Mesendoderm (in vitro differentiated cells): ENCODE measurements around the gene CHRND.
A peak's percentile ranks its signal among the peaks of the same experiment; 100 is the strongest.

Experiments
- DNase-seq: peaks from one replicate; pipeline ENCODE4 v3.0.0; 2013
- H2AK5ac ChIP-seq: 2 replicates; pipeline ENCODE4 v1.6.1; 2013; ENCODE audit warnings: low read length, inconsistent platforms
- H2BK120ac ChIP-seq: 2 replicates; pipeline ENCODE4 v1.6.1; 2013; ENCODE audit warnings: low read depth, mild to moderate bottlenecking, low read length, moderate library complexity, mixed read lengths
- H2BK15ac ChIP-seq: replicated peaks from 2 replicates; pipeline ENCODE4 v1.6.1; 2013; ENCODE audit warnings: low read depth, mild to moderate bottlenecking, moderate library complexity
- H2BK5ac ChIP-seq: 2 replicates; pipeline ENCODE4 v1.6.1; 2013; ENCODE audit warnings: low read length, inconsistent platforms
- H3K18ac ChIP-seq: 2 replicates; pipeline ENCODE4 v1.6.1; 2013; ENCODE audit warnings: mild to moderate bottlenecking, low read length, mixed read lengths
- H3K23ac ChIP-seq: one replicate; pipeline ENCODE4 v1.6.1; 2013; ENCODE audit warnings: low read length
- H3K27ac ChIP-seq: 2 replicates; pipeline ENCODE4 v1.5.1; 2013; ENCODE audit warnings: low read depth, mild to moderate bottlenecking, inconsistent platforms, low read length, moderate library complexity
- H3K27me3 ChIP-seq: 2 replicates; pipeline ENCODE4 v1.6.1; 2013; ENCODE audit warnings: low read length, control low read depth, mild to moderate bottlenecking, inconsistent platforms; ENCODE audit not compliant: insufficient read depth, poor library complexity
- H3K36me3 ChIP-seq: 2 replicates; pipeline ENCODE4 v1.6.1; 2013; ENCODE audit warnings: low read length, inconsistent platforms; ENCODE audit not compliant: control insufficient read depth, insufficient read depth
- H3K4ac ChIP-seq: one replicate; pipeline ENCODE4 v1.6.1; 2013; ENCODE audit warnings: low read depth, mild to moderate bottlenecking, low read length, moderate library complexity
- H3K4me1 ChIP-seq: 2 replicates; pipeline ENCODE4 v1.6.1; 2013; ENCODE audit warnings: low read depth, low read length, inconsistent platforms; ENCODE audit not compliant: control insufficient read depth
- H3K4me2 ChIP-seq: 2 replicates; pipeline ENCODE4 v1.6.1; 2013; ENCODE audit warnings: low read length
- H3K4me3 ChIP-seq: 2 replicates; pipeline ENCODE4 v1.5.1; 2013; ENCODE audit warnings: mild to moderate bottlenecking, low read length
- H3K56ac ChIP-seq: one replicate; pipeline ENCODE4 v1.6.1; 2013; ENCODE audit warnings: low read length
- H3K79me1 ChIP-seq: 2 replicates; pipeline ENCODE4 v1.6.1; 2013; ENCODE audit warnings: low read length, inconsistent platforms
- H3K79me2 ChIP-seq: 2 replicates; pipeline ENCODE4 v1.6.1; 2013; ENCODE audit warnings: mild to moderate bottlenecking, low read length; ENCODE audit not compliant: control insufficient read depth, insufficient read depth
- H3K9ac ChIP-seq: 2 replicates; pipeline ENCODE4 v1.6.1; 2013; ENCODE audit warnings: low read length, inconsistent platforms
- H4K5ac ChIP-seq: one replicate; pipeline ENCODE4 v1.6.1; 2013; ENCODE audit warnings: low read length
- H4K8ac ChIP-seq: one replicate; pipeline ENCODE4 v1.6.1; 2013; ENCODE audit warnings: low read depth, mild to moderate bottlenecking, control low read depth, low read length, moderate library complexity
- WGBS: extraction: QIAGEN DNeasy Blood & Tissue Kit; methylation state at CpG from one replicate; pipeline ENCODE4 v1.1.7; 2013; ENCODE audit warnings: low lambda C conversion rate, missing lambda C conversion rate; ENCODE audit not compliant: insufficient coverage; ENCODE audit errors: extremely low coverage; 5-methylcytosine and 5-hydroxymethylcytosine counted together

The CHRND gene

DNA sequence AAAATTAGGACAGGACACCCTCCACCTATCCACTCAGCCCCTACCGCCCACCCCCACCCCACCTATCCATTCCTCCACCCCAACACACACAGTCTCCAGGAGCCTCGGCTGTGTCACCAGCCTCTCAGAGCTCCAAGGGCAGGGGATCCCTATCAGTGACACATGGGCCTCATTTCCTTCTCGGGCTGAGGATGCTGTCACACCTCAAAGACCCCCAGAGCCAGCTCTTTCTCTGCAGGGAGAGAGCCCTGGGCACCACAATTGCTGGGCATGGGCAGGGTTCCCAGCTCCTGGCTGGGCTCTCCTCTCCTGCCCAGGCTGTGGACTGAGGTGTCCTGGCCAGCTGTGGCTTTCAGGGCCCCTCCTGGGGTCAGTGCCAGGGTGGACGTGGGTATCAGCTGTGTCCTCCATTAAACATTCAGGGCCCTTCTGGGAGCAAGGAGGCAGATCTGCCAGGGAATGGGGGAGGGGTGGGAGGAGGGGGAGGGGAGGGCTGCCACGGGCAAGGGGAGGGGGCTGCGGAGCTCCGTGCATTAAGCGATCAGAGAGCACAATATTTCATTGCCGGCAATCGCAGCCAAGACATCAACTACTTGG, 24.1 kb upstream of the CHRND start:
- H3K79me1 ChIP-seq = no peaks in the 10 kb centered on the region
- no peak overlapping the region for H4K5ac ChIP-seq
- H3K4me2 ChIP-seq = no peak overlapping the region
- H3K23ac ChIP-seq = no peak overlapping the region
- no peak overlapping the region for H3K9ac ChIP-seq
- H2BK15ac ChIP-seq = no peak overlapping the region
- H2AK5ac ChIP-seq = no peak overlapping the region
- peaks cover 2% of the 10 kb centered on the region for H3K4me1 ChIP-seq
- no peak overlapping the region for H3K27ac ChIP-seq
- H2BK5ac ChIP-seq = no peak overlapping the region
- no peaks in the 10 kb centered on the region for H3K36me3 ChIP-seq
- peaks cover 10% of the 10 kb centered on the region for H3K27me3 ChIP-seq
- H3K56ac ChIP-seq = no peak overlapping the region
- no peak overlapping the region for H3K4ac ChIP-seq
- no peaks in the 10 kb centered on the region for H3K79me2 ChIP-seq
- H4K8ac ChIP-seq = no peak overlapping the region
- no peak overlapping the region for H3K4me3 ChIP-seq
- H2BK120ac ChIP-seq = no peak overlapping the region
- no peak for DNase-seq
- H3K18ac ChIP-seq = no peak overlapping the region
- no CpG with 5 or more reads among the region's 10 CpGs for WGBS

DNA sequence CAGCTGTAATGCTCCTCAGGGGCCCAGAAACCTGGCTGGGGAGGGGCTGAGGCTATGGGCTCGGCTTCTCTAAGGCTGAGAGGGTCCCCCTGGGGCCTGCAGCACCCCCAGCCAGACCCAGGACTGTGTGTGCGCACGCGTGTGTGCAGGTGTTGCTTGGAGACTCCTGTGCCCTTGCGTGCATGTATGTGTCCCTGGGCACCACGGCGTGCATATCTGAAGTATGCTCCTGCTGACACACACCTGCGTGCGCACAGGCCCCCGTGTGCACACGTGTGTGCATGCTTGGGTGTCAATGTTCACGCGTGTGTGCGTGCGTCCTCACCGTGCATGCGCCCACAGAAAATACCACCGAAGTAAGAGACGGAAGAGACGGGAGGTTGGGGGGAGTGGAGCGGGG, 23.4 kb upstream of the CHRND start:
- Histone ChIP-seq H3K36me3 (no peaks in the 10 kb centered on the region), H3K4ac (no peak overlapping the region), H3K23ac (no peak overlapping the region), H3K4me2 (peak overlapping the region; percentile 48), H3K79me2 (no peaks in the 10 kb centered on the region), H3K56ac (peak overlapping the region; percentile 67), H2AK5ac (no peak overlapping the region), H2BK15ac (no peak overlapping the region), H2BK5ac (no peak overlapping the region), H3K18ac (no peak overlapping the region), H3K9ac (peak overlapping the region; percentile 7), H3K27ac (no peak overlapping the region), H4K8ac (no peak overlapping the region), H3K79me1 (no peaks in the 10 kb centered on the region), H3K4me1 (peaks cover 2% of the 10 kb centered on the region), H3K27me3 (peaks cover 10% of the 10 kb centered on the region), H4K5ac (no peak overlapping the region), H2BK120ac (no peak overlapping the region), H3K4me3 (no peak overlapping the region)
- no peak for DNase-seq
- WGBS = no CpG with 5 or more reads among the region's 21 CpGs

DNA sequence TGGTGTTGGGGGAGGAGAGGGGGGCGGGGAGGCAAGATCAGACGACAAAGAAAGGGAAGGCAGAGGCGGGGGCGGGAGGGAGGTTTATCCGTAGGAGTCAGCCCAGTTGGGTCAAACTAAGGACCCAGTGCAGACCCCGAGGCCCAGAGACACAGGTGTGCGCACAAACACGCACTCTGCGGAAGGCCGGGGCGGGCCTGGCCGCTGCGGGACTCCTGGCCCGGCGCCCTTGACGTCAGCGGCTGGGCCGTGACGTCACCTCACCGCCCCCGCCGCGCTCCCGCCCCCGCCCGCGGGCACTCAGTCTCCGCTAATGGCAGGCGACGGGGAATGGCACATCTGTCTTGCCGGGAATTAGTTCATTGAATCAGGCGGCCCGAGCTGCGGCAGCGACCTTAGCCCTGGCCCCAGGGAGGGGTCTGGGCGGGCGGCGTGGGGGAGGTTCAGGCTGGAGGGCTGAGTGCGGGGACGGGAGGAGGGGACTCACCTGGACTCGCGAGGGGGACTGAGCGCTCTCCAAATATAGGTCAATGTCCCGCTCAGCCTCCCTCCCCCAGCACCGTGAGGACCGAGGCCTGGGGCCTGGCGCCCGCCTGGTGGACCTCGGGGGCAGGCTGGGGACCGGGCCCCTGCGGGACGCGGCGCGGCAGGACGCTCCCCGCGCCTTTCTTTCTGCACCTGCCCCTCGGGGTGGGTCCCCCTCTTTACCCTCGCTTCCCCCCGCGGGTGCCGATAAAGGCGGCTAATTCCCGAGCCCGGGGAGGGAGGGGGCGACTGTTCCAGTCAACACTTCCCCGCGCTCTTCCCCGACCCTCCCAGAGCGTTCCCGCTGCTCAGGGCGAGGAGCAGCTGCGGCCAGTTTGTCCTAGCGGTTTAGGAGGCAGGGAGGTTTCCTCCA, 22.8 kb upstream of the CHRND start:
- peak overlapping the region; percentile 33 for H3K4me3 ChIP-seq
- H3K23ac ChIP-seq = no peak overlapping the region
- no CpG with 5 or more reads among the region's 75 CpGs for WGBS
- peak; percentile 46 for DNase-seq
- H4K5ac ChIP-seq = no peak overlapping the region
- peaks cover 10% of the 10 kb centered on the region for H3K27me3 ChIP-seq
- peak overlapping the region; percentile 29 for H3K9ac ChIP-seq
- no peak overlapping the region for H3K27ac ChIP-seq
- H3K4me1 ChIP-seq = peaks cover 2% of the 10 kb centered on the region
- H3K18ac ChIP-seq = no peak overlapping the region
- H3K4ac ChIP-seq = no peak overlapping the region
- no peak overlapping the region for H2AK5ac ChIP-seq
- no peak overlapping the region for H2BK120ac ChIP-seq
- H3K79me1 ChIP-seq = no peaks in the 10 kb centered on the region
- H3K4me2 ChIP-seq = peak overlapping the region; percentile 77
- H3K36me3 ChIP-seq = no peaks in the 10 kb centered on the region
- H2BK15ac ChIP-seq = no peak overlapping the region
- H3K56ac ChIP-seq = peak overlapping the region; percentile 67
- H3K79me2 ChIP-seq = no peaks in the 10 kb centered on the region
- H4K8ac ChIP-seq = no peak overlapping the region
- H2BK5ac ChIP-seq = no peak overlapping the region

DNA sequence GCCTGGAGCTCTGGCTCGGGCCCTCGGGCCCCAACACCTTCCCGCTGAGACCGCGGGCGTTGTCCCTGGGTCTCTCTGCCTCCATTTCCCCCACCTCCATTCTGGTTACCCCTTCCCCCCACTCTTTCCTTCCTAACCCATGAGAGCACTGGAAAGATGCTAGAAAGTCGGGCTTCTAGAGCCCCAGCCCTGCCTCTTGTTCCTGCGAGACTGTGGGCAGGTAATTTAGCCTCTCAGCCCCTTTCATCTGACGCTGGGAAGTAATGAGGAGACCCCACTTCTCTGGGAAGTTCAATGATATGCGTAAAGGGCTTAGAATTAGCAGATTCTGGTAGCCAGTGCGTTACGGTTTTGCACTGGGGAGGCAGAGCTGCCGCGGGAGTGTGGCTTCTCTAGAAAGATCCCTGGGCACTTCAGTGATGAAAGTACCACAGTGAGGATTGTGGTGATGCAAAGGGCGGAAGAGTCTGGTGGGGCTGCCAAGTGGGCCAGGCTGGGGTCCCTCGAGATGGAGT, 22.1 kb upstream of the CHRND start:
- no peak overlapping the region for H2AK5ac ChIP-seq
- H3K79me2 ChIP-seq = no peaks in the 10 kb centered on the region
- no peak overlapping the region for H3K9ac ChIP-seq
- WGBS = no CpG with 5 or more reads among the region's 16 CpGs
- peak overlapping the region; percentile 77 for H3K4me2 ChIP-seq
- H2BK5ac ChIP-seq = no peak overlapping the region
- no peak overlapping the region for H4K5ac ChIP-seq
- H3K79me1 ChIP-seq = no peaks in the 10 kb centered on the region
- no peak overlapping the region for H4K8ac ChIP-seq
- no peak overlapping the region for H3K4me3 ChIP-seq
- peaks cover 10% of the 10 kb centered on the region for H3K27me3 ChIP-seq
- no peaks in the 10 kb centered on the region for H3K36me3 ChIP-seq
- peaks cover 2% of the 10 kb centered on the region for H3K4me1 ChIP-seq
- H2BK15ac ChIP-seq = no peak overlapping the region
- no peak overlapping the region for H3K18ac ChIP-seq
- no peak overlapping the region for H3K23ac ChIP-seq
- H3K4ac ChIP-seq = no peak overlapping the region
- peak overlapping the region; percentile 17 for H3K56ac ChIP-seq
- H2BK120ac ChIP-seq = no peak overlapping the region
- no peak overlapping the region for H3K27ac ChIP-seq
- no peak for DNase-seq

DNA sequence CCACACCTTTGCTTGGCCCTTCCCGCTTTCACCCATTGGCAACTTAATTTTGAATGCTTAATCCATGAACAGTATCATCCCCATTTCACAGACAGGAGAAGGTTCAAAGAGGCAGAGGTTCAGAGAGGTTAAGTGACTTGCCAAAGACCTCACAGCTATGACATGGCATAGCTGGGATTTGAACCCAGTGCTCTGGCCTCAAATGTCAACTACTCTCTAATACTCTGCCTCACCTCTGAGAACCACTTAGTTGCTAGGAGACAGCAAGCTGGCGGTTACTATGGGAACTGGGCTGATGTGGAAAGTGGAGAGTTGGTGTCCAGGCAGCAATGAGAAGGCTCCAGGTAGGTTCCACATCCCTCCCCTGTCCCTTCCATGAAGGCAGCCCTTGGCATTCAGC, 21.5 kb upstream of the CHRND start:
- Histone ChIP-seq H3K18ac (no peak overlapping the region), H3K27ac (no peak overlapping the region), H3K56ac (no peak overlapping the region), H3K79me2 (no peaks in the 10 kb centered on the region), H2BK120ac (no peak overlapping the region), H3K4me3 (no peak overlapping the region), H3K4ac (no peak overlapping the region), H3K36me3 (no peaks in the 10 kb centered on the region), H4K5ac (no peak overlapping the region), H3K4me1 (peaks cover 2% of the 10 kb centered on the region), H4K8ac (no peak overlapping the region), H2BK5ac (no peak overlapping the region), H3K79me1 (no peaks in the 10 kb centered on the region), H3K4me2 (no peak overlapping the region), H3K23ac (no peak overlapping the region), H2BK15ac (no peak overlapping the region), H3K27me3 (peaks cover 10% of the 10 kb centered on the region), H3K9ac (no peak overlapping the region), H2AK5ac (no peak overlapping the region)
- WGBS = no CpG with 5 or more reads among the region's 2 CpGs
- peak; percentile 76 for DNase-seq
